ENCODE results near the gene PGAP2.
A peak's percentile ranks its signal among the peaks of the same experiment; 100 is the strongest.

PGAP2 gene

GRCh38 chr11:3856856-3857553 lies 48.6 kb downstream of the PGAP2 start:
- Histone ChIP-seq H3K9ac (ENCODE audit: low read depth, low read length, poor library complexity) (no peak overlapping the region), H3K9me3 (replicated peaks in 1 of 2; ENCODE audit: control insufficient read depth in 2 of 2, insufficient read depth in 1 of 2, low read depth in 1 of 2, low read length in 2 of 2) (no peaks in the 10 kb centered on the region), H3K36me3 (replicated peaks in 1 of 2; ENCODE audit: control insufficient read depth in 2 of 2, insufficient read depth in 2 of 2, low read length in 2 of 2) (no peaks in the 10 kb centered on the region), H3K4me1 (ENCODE audit: control insufficient read depth in 2 of 2, insufficient read depth in 1 of 2, low read depth in 1 of 2, low read length in 2 of 2) (peaks cover 17 to 25% of the 10 kb centered on the region in 2 donors), H2BK15ac (ENCODE audit: low read length) (no peak overlapping the region), H2AK5ac (ENCODE audit: low read depth, low read length) (no peak overlapping the region), H3K23ac (ENCODE audit: low read depth, low read length, poor library complexity) (no peak overlapping the region), H4K8ac (ENCODE audit: low read depth, low read length) (no peak overlapping the region), H4K91ac (ENCODE audit: low read depth, low read length, poor library complexity) (no peak overlapping the region), H3K27ac (replicated peaks; ENCODE audit: low read length) (no peak overlapping the region), H2BK12ac (ENCODE audit: low read length) (no peak overlapping the region), H2AFZ (ENCODE audit: low read length) (no peak overlapping the region), H3K4me2 (ENCODE audit: insufficient read depth, low read length, poor library complexity, severe bottlenecking) (peak overlapping the region; percentile 87), H3K27me3 (ENCODE audit: control insufficient read depth in 3 of 3, insufficient read depth in 3 of 3, low read depth in 1 of 3, low read length in 3 of 3) (peaks cover 0 to 3% (median 0%) of the 10 kb centered on the region in 3 experiments), H3K4ac (ENCODE audit: low read length) (no peak overlapping the region), H3K14ac (ENCODE audit: low read length) (no peak overlapping the region), H2BK120ac (ENCODE audit: low read depth, low read length) (no peak overlapping the region), H3K4me3 (ENCODE audit: low read length in 2 of 2) (peak overlapping the region in 1 of 2 donors; percentile 89), H2BK5ac (ENCODE audit: low read length) (no peak overlapping the region), H3K18ac (ENCODE audit: low read length) (no peak overlapping the region), H3K79me1 (ENCODE audit: low read depth, low read length) (peaks cover 2% of the 10 kb centered on the region)
- no CpG with 5 or more reads among the region's 5 CpGs for WGBS, 2 donors (ENCODE audit: extremely low coverage in 2 of 2, insufficient read length in 2 of 2, insufficient replicate concordance in 1 of 2)
- DNase-seq (ENCODE audit: low spot score): no peak

DNA sequence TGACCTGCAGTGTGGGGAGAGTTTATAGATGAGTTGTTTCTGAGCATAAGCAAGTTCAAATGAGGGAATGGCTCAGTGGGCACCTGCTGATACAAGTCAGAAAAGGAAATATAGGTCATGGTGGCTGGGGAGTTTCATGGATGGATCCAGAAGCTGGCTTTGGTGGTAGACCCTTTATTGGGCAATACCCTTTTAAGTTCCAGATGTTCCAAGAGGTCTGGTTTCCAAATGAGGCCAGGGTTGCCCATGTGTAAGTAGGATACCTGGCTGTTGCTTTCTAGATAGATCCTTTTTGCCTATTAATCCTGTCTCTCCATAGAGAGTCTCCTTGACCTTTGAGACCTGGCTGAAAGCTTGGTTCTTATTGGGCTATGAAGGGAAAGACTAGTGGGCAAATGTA lies 49.3 kb downstream of the PGAP2 start:
- DNase-seq (ENCODE audit: low spot score): no peak
- H3K9ac ChIP-seq (ENCODE audit: low read depth, low read length, poor library complexity): no peak overlapping the region
- H3K4me3 ChIP-seq (ENCODE audit: low read length in 2 of 2): no peak overlapping the region

DNA sequence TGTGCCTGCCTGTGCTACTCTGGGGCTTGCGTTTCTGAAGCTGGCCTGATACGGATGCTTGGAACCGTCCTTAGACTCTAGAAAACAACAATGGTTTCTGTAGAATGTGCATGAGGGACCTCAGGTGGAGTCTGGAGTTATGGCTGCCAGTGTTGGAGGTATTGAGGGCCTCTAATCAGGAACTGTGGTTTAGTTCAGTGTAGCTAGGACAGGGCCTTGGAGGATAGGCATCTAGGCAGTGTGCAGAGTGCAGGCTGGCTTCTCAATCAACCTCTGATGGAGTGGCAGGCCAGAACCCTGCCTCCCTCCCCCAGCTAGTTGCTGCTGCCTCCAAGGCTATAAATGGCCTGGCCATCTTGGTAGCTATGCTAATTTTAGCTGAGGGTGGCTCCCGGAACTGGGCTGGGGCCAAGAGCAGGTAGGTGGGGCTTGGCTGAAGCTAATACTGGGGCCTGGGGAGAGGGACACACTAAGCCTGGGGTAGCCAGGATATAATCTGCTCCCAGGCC lies 51.1 kb downstream of the PGAP2 start:
- Histone ChIP-seq H2BK5ac (ENCODE audit: low read length) (no peak overlapping the region), H3K23ac (ENCODE audit: low read depth, low read length, poor library complexity) (peak overlapping the region; percentile 30), H3K4me3 (ENCODE audit: low read length in 2 of 2) (no peak overlapping the region), H2BK15ac (ENCODE audit: low read length) (no peak overlapping the region), H3K27me3 (ENCODE audit: control insufficient read depth in 3 of 3, insufficient read depth in 3 of 3, low read depth in 1 of 3, low read length in 3 of 3) (peaks cover 0 to 3% (median 0%) of the 10 kb centered on the region in 3 experiments), H3K4me2 (ENCODE audit: insufficient read depth, low read length, poor library complexity, severe bottlenecking) (no peak overlapping the region), H4K8ac (ENCODE audit: low read depth, low read length) (no peak overlapping the region), H3K18ac (ENCODE audit: low read length) (no peak overlapping the region), H3K79me1 (ENCODE audit: low read depth, low read length) (peaks cover 2% of the 10 kb centered on the region), H2BK12ac (ENCODE audit: low read length) (no peak overlapping the region), H3K27ac (replicated peaks; ENCODE audit: low read length) (no peak overlapping the region), H2AFZ (ENCODE audit: low read length) (no peak overlapping the region), H3K4ac (ENCODE audit: low read length) (no peak overlapping the region), H2BK120ac (ENCODE audit: low read depth, low read length) (no peak overlapping the region), H3K36me3 (replicated peaks in 1 of 2; ENCODE audit: control insufficient read depth in 2 of 2, insufficient read depth in 2 of 2, low read length in 2 of 2) (no peaks in the 10 kb centered on the region), H3K9me3 (replicated peaks in 1 of 2; ENCODE audit: control insufficient read depth in 2 of 2, insufficient read depth in 1 of 2, low read depth in 1 of 2, low read length in 2 of 2) (no peaks in the 10 kb centered on the region), H3K14ac (ENCODE audit: low read length) (no peak overlapping the region), H3K4me1 (ENCODE audit: control insufficient read depth in 2 of 2, insufficient read depth in 1 of 2, low read depth in 1 of 2, low read length in 2 of 2) (peaks cover 15 to 20% of the 10 kb centered on the region in 2 donors), H3K9ac (ENCODE audit: low read depth, low read length, poor library complexity) (no peak overlapping the region), H2AK5ac (ENCODE audit: low read depth, low read length) (no peak overlapping the region), H4K91ac (ENCODE audit: low read depth, low read length, poor library complexity) (no peak overlapping the region)
- no CpG with 5 or more reads among the region's 4 CpGs for WGBS, 2 donors (ENCODE audit: extremely low coverage in 2 of 2, insufficient read length in 2 of 2, insufficient replicate concordance in 1 of 2)
- DNase-seq (ENCODE audit: low spot score): no peak

More for the DNA sequence above, 49.3 kb downstream of the PGAP2 start:
- Histone ChIP-seq H2BK120ac (ENCODE audit: low read depth, low read length) (no peak overlapping the region), H3K79me1 (ENCODE audit: low read depth, low read length) (peaks cover 2% of the 10 kb centered on the region), H3K4me1 (ENCODE audit: control insufficient read depth in 2 of 2, insufficient read depth in 1 of 2, low read depth in 1 of 2, low read length in 2 of 2) (peaks cover 17 to 25% of the 10 kb centered on the region in 2 donors), H3K27me3 (ENCODE audit: control insufficient read depth in 3 of 3, insufficient read depth in 3 of 3, low read depth in 1 of 3, low read length in 3 of 3) (peaks cover 0 to 3% (median 0%) of the 10 kb centered on the region in 3 experiments), H4K8ac (ENCODE audit: low read depth, low read length) (no peak overlapping the region), H3K18ac (ENCODE audit: low read length) (no peak overlapping the region), H3K9me3 (replicated peaks in 1 of 2; ENCODE audit: control insufficient read depth in 2 of 2, insufficient read depth in 1 of 2, low read depth in 1 of 2, low read length in 2 of 2) (no peaks in the 10 kb centered on the region), H3K4me2 (ENCODE audit: insufficient read depth, low read length, poor library complexity, severe bottlenecking) (no peak overlapping the region), H4K91ac (ENCODE audit: low read depth, low read length, poor library complexity) (no peak overlapping the region), H2BK5ac (ENCODE audit: low read length) (no peak overlapping the region), H3K27ac (replicated peaks; ENCODE audit: low read length) (no peak overlapping the region), H3K36me3 (replicated peaks in 1 of 2; ENCODE audit: control insufficient read depth in 2 of 2, insufficient read depth in 2 of 2, low read length in 2 of 2) (no peaks in the 10 kb centered on the region), H2AK5ac (ENCODE audit: low read depth, low read length) (no peak overlapping the region), H2BK15ac (ENCODE audit: low read length) (no peak overlapping the region), H2AFZ (ENCODE audit: low read length) (no peak overlapping the region), H3K4ac (ENCODE audit: low read length) (no peak overlapping the region), H2BK12ac (ENCODE audit: low read length) (no peak overlapping the region), H3K23ac (ENCODE audit: low read depth, low read length, poor library complexity) (no peak overlapping the region), H3K14ac (ENCODE audit: low read length) (no peak overlapping the region)

GRCh38 chr11:3860375-3860774 lies 52.0 kb downstream of the PGAP2 start:
- Histone ChIP-seq H4K91ac (ENCODE audit: low read depth, low read length, poor library complexity) (no peak overlapping the region), H2BK15ac (ENCODE audit: low read length) (no peak overlapping the region), H3K27me3 (ENCODE audit: control insufficient read depth in 3 of 3, insufficient read depth in 3 of 3, low read depth in 1 of 3, low read length in 3 of 3) (peaks cover 0 to 3% (median 0%) of the 10 kb centered on the region in 3 experiments), H3K9me3 (replicated peaks in 1 of 2; ENCODE audit: control insufficient read depth in 2 of 2, insufficient read depth in 1 of 2, low read depth in 1 of 2, low read length in 2 of 2) (no peaks in the 10 kb centered on the region), H4K8ac (ENCODE audit: low read depth, low read length) (no peak overlapping the region), H2BK12ac (ENCODE audit: low read length) (no peak overlapping the region), H2AFZ (ENCODE audit: low read length) (no peak overlapping the region), H3K4me2 (ENCODE audit: insufficient read depth, low read length, poor library complexity, severe bottlenecking) (no peak overlapping the region), H3K23ac (ENCODE audit: low read depth, low read length, poor library complexity) (no peak overlapping the region), H2AK5ac (ENCODE audit: low read depth, low read length) (no peak overlapping the region), H3K36me3 (replicated peaks in 1 of 2; ENCODE audit: control insufficient read depth in 2 of 2, insufficient read depth in 2 of 2, low read length in 2 of 2) (no peaks in the 10 kb centered on the region), H3K14ac (ENCODE audit: low read length) (no peak overlapping the region), H2BK5ac (ENCODE audit: low read length) (no peak overlapping the region), H2BK120ac (ENCODE audit: low read depth, low read length) (no peak overlapping the region), H3K9ac (ENCODE audit: low read depth, low read length, poor library complexity) (no peak overlapping the region), H3K4me1 (ENCODE audit: control insufficient read depth in 2 of 2, insufficient read depth in 1 of 2, low read depth in 1 of 2, low read length in 2 of 2) (peaks cover 12 to 18% of the 10 kb centered on the region in 2 donors), H3K4me3 (ENCODE audit: low read length in 2 of 2) (no peak overlapping the region), H3K18ac (ENCODE audit: low read length) (no peak overlapping the region), H3K79me1 (ENCODE audit: low read depth, low read length) (peaks cover 2% of the 10 kb centered on the region), H3K4ac (ENCODE audit: low read length) (no peak overlapping the region), H3K27ac (replicated peaks; ENCODE audit: low read length) (no peak overlapping the region)
- DNase-seq (ENCODE audit: low spot score): no peak
- WGBS, 2 donors (ENCODE audit: extremely low coverage in 2 of 2, insufficient read length in 2 of 2, insufficient replicate concordance in 1 of 2): no CpG with 5 or more reads among the region's 2 CpGs

Measured in neuronal stem cell (in vitro differentiated cells).